ENCODE data around the gene IDE. TPM values are rescaled to one million over a fixed set of nuclear protein-coding genes. Genes with fewer than 3 reads are reported as not detected.

The IDE gene
- total RNA-seq, 2 experiments from 2014 or later, result 15.2 to 17.8 TPM

GRCh38 chr10:92569071-92569470 lies 4.8 kb downstream of the IDE start:
- ChIA-PET POLR2A (no interaction called here), CTCF (no interaction called here)
- no peak overlapping the region for H3K27ac Mint-ChIP-seq
- no peak overlapping the region for H3K4me3 Mint-ChIP-seq
- Histone ChIP-seq H3K27me3 (ENCODE audit: control insufficient read depth in 1 of 2, insufficient read depth in 2 of 2, low read length in 2 of 2) (no peaks in the 10 kb centered on the region), H3K36me3 (ENCODE audit: insufficient read depth, low read length) (no peaks in the 10 kb centered on the region), H3K27ac (ENCODE audit: low read depth in 1 of 2, low read length in 2 of 2) (no peak overlapping the region), H3K4me3 (ENCODE audit: low read length) (no peak overlapping the region), H3K4me1 (ENCODE audit: insufficient read depth, low read length) (peaks cover 19% of the 10 kb centered on the region), H3K9me3 (ENCODE audit: control insufficient read depth in 1 of 2, insufficient read depth in 1 of 2, low read length in 2 of 2) (no peaks in the 10 kb centered on the region)
- intact Hi-C loops (cut with DNase I, micrococcal nuclease), result no loop called here
- DNase-seq, result no peak
- ATAC-seq (ENCODE audit: poor library complexity), result no peak
- H3K9me3 Mint-ChIP-seq, result no peaks in the 10 kb centered on the region
- peaks cover 61% of the 10 kb centered on the region for H3K4me1 Mint-ChIP-seq (ENCODE audit: low read depth)
- TF ChIP-seq CTCF (IDR thresholded peaks at IDR 0.05), result no peak
- H3K27me3 Mint-ChIP-seq, result no peaks in the 10 kb centered on the region
- H3K36me3 Mint-ChIP-seq (ENCODE audit: low read depth), result peaks cover 20% of the 10 kb centered on the region

GRCh38 chr10:92567952-92568600 lies 5.8 kb downstream of the IDE start:
- H3K4me3 Mint-ChIP-seq, result no peak overlapping the region
- ChIA-PET POLR2A (no interaction called here), CTCF (no interaction called here)
- Histone ChIP-seq H3K4me3 (ENCODE audit: low read length) (no peak overlapping the region), H3K27ac (ENCODE audit: low read depth in 1 of 2, low read length in 2 of 2) (no peak overlapping the region), H3K27me3 (ENCODE audit: control insufficient read depth in 1 of 2, insufficient read depth in 2 of 2, low read length in 2 of 2) (no peaks in the 10 kb centered on the region), H3K9me3 (ENCODE audit: control insufficient read depth in 1 of 2, insufficient read depth in 1 of 2, low read length in 2 of 2) (no peaks in the 10 kb centered on the region), H3K4me1 (ENCODE audit: insufficient read depth, low read length) (peaks cover 16% of the 10 kb centered on the region), H3K36me3 (ENCODE audit: insufficient read depth, low read length) (no peaks in the 10 kb centered on the region)
- intact Hi-C loops (cut with DNase I, micrococcal nuclease), result no loop called here
- H3K27ac Mint-ChIP-seq, result no peak overlapping the region
- ATAC-seq (ENCODE audit: poor library complexity) (no peak), DNase-seq (no peak)
- peaks cover 65% of the 10 kb centered on the region for H3K4me1 Mint-ChIP-seq (ENCODE audit: low read depth)
- TF ChIP-seq CTCF (IDR thresholded peaks at IDR 0.05), result no peak
- H3K9me3 Mint-ChIP-seq, result no peaks in the 10 kb centered on the region
- H3K27me3 Mint-ChIP-seq, result no peaks in the 10 kb centered on the region
- peaks cover 25% of the 10 kb centered on the region for H3K36me3 Mint-ChIP-seq (ENCODE audit: low read depth)

- Histone ChIP-seq H3K36me3 (ENCODE audit: insufficient read depth, low read length) (peaks cover 11% of the 10 kb centered on the region), H3K4me3 (ENCODE audit: low read length) (no peak overlapping the region), H3K27ac (ENCODE audit: low read depth in 1 of 2, low read length in 2 of 2) (no peak overlapping the region), H3K27me3 (ENCODE audit: control insufficient read depth in 1 of 2, insufficient read depth in 2 of 2, low read length in 2 of 2) (no peaks in the 10 kb centered on the region), H3K9me3 (ENCODE audit: control insufficient read depth in 1 of 2, insufficient read depth in 1 of 2, low read length in 2 of 2) (no peaks in the 10 kb centered on the region), H3K4me1 (ENCODE audit: insufficient read depth, low read length) (no peaks in the 10 kb centered on the region)
- H3K9me3 Mint-ChIP-seq, result no peaks in the 10 kb centered on the region
- H3K4me1 Mint-ChIP-seq (ENCODE audit: low read depth), result peaks cover 29% of the 10 kb centered on the region
- no peak for DNase-seq
- ATAC-seq (ENCODE audit: poor library complexity), result no peak
- ChIA-PET POLR2A (interaction anchor here (1.3 kb wide), 1 partner anchor 12 kb away, joined by 4 read pairs; the partner anchor contains the start of gene IDE), CTCF (interaction anchor here (1.8 kb wide), 1 partner anchor 11 kb away, joined by 5 read pairs; the partner anchor contains the start of gene IDE)
- H3K4me3 Mint-ChIP-seq, result no peak overlapping the region
- intact Hi-C loops (cut with DNase I, micrococcal nuclease), result no loop called here
- H3K36me3 Mint-ChIP-seq (ENCODE audit: low read depth), result peaks cover 70% of the 10 kb centered on the region
- no peaks in the 10 kb centered on the region for H3K27me3 Mint-ChIP-seq
- no peak overlapping the region for H3K27ac Mint-ChIP-seq
- no peak for TF ChIP-seq CTCF (IDR thresholded peaks at IDR 0.05)
These were observed 11.5 kb downstream of the IDE start for GRCh38 chr10:92562424-92562823.
